ENCODE results near the gene NFIA.

The NFIA gene

GRCh38 chr1:61474963-61475362 is 392.6 kb downstream of the NFIA start:
- H3K18ac ChIP-seq (ENCODE audit: low read length): no peak overlapping the region
- no peak overlapping the region for H3K4me3 ChIP-seq (ENCODE audit: low read length in 2 of 2)
- H3K27ac ChIP-seq (replicated peaks; ENCODE audit: low read length): no peak overlapping the region
- H3K23ac ChIP-seq (ENCODE audit: low read depth, low read length, poor library complexity): no peak overlapping the region
- no peak overlapping the region for H4K91ac ChIP-seq (ENCODE audit: low read depth, low read length, poor library complexity)
- no peak overlapping the region for H2AK5ac ChIP-seq (ENCODE audit: low read depth, low read length)
- no peaks in the 10 kb centered on the region for H3K9me3 ChIP-seq (replicated peaks in 1 of 2; ENCODE audit: control insufficient read depth in 2 of 2, insufficient read depth in 1 of 2, low read depth in 1 of 2, low read length in 2 of 2)
- no peak overlapping the region for H3K4ac ChIP-seq (ENCODE audit: low read length)
- no peak overlapping the region for H2BK12ac ChIP-seq (ENCODE audit: low read length)
- H3K79me1 ChIP-seq (ENCODE audit: low read depth, low read length): no peaks in the 10 kb centered on the region
- DNase-seq (ENCODE audit: low spot score): no peak
- no peaks in the 10 kb centered on the region for H3K36me3 ChIP-seq (replicated peaks in 1 of 2; ENCODE audit: control insufficient read depth in 2 of 2, insufficient read depth in 2 of 2, low read length in 2 of 2)
- H3K27me3 ChIP-seq (ENCODE audit: control insufficient read depth in 3 of 3, insufficient read depth in 3 of 3, low read depth in 1 of 3, low read length in 3 of 3): no peaks in the 10 kb centered on the region
- peaks cover 0 to 2% of the 10 kb centered on the region in 2 donors for H3K4me1 ChIP-seq (ENCODE audit: control insufficient read depth in 2 of 2, insufficient read depth in 1 of 2, low read depth in 1 of 2, low read length in 2 of 2)
- H3K4me2 ChIP-seq (ENCODE audit: insufficient read depth, low read length, poor library complexity, severe bottlenecking): no peak overlapping the region
- no peak overlapping the region for H2AFZ ChIP-seq (ENCODE audit: low read length)
- no peak overlapping the region for H4K8ac ChIP-seq (ENCODE audit: low read depth, low read length)
- WGBS, 2 donors (ENCODE audit: extremely low coverage in 2 of 2, insufficient read length in 2 of 2, insufficient replicate concordance in 1 of 2): no CpG with 5 or more reads among the region's 3 CpGs
- H2BK5ac ChIP-seq (ENCODE audit: low read length): no peak overlapping the region
- H2BK120ac ChIP-seq (ENCODE audit: low read depth, low read length): no peak overlapping the region
- no peak overlapping the region for H3K14ac ChIP-seq (ENCODE audit: low read length)
- H3K9ac ChIP-seq (ENCODE audit: low read depth, low read length, poor library complexity): no peak overlapping the region
- no peak overlapping the region for H2BK15ac ChIP-seq (ENCODE audit: low read length)

- Histone ChIP-seq H3K36me3 (replicated peaks in 1 of 2; ENCODE audit: control insufficient read depth in 2 of 2, insufficient read depth in 2 of 2, low read length in 2 of 2) (no peaks in the 10 kb centered on the region), H4K8ac (ENCODE audit: low read depth, low read length) (no peak overlapping the region), H4K91ac (ENCODE audit: low read depth, low read length, poor library complexity) (no peak overlapping the region), H3K4ac (ENCODE audit: low read length) (no peak overlapping the region), H3K27me3 (ENCODE audit: control insufficient read depth in 3 of 3, insufficient read depth in 3 of 3, low read depth in 1 of 3, low read length in 3 of 3) (no peaks in the 10 kb centered on the region), H3K18ac (ENCODE audit: low read length) (no peak overlapping the region), H3K4me1 (ENCODE audit: control insufficient read depth in 2 of 2, insufficient read depth in 1 of 2, low read depth in 1 of 2, low read length in 2 of 2) (peaks cover 0 to 2% of the 10 kb centered on the region in 2 donors), H3K23ac (ENCODE audit: low read depth, low read length, poor library complexity) (no peak overlapping the region), H2AK5ac (ENCODE audit: low read depth, low read length) (no peak overlapping the region), H2BK120ac (ENCODE audit: low read depth, low read length) (no peak overlapping the region), H3K14ac (ENCODE audit: low read length) (no peak overlapping the region), H2BK12ac (ENCODE audit: low read length) (no peak overlapping the region), H2BK15ac (ENCODE audit: low read length) (no peak overlapping the region), H3K79me1 (ENCODE audit: low read depth, low read length) (no peaks in the 10 kb centered on the region), H3K9me3 (replicated peaks in 1 of 2; ENCODE audit: control insufficient read depth in 2 of 2, insufficient read depth in 1 of 2, low read depth in 1 of 2, low read length in 2 of 2) (no peaks in the 10 kb centered on the region), H3K4me2 (ENCODE audit: insufficient read depth, low read length, poor library complexity, severe bottlenecking) (no peak overlapping the region), H3K4me3 (ENCODE audit: low read length in 2 of 2) (no peak overlapping the region), H2BK5ac (ENCODE audit: low read length) (no peak overlapping the region), H3K27ac (replicated peaks; ENCODE audit: low read length) (no peak overlapping the region), H3K9ac (ENCODE audit: low read depth, low read length, poor library complexity) (no peak overlapping the region), H2AFZ (ENCODE audit: low read length) (no peak overlapping the region)
- no CpG with 5 or more reads among the region's 7 CpGs for WGBS, 2 donors (ENCODE audit: extremely low coverage in 2 of 2, insufficient read length in 2 of 2, insufficient replicate concordance in 1 of 2)
- DNase-seq (ENCODE audit: low spot score): no peak
These were observed 394.9 kb downstream of the NFIA start for GRCh38 chr1:61477301-61477700.

- H3K79me1 ChIP-seq (ENCODE audit: low read depth, low read length): no peaks in the 10 kb centered on the region
- no peak overlapping the region for H2BK12ac ChIP-seq (ENCODE audit: low read length)
- no peak for DNase-seq (ENCODE audit: low spot score)
- whole genome bisulfite sequencing, 2 donors (ENCODE audit: extremely low coverage in 2 of 2, insufficient read length in 2 of 2, insufficient replicate concordance in 1 of 2): no CpG with 5 or more reads among the region's 4 CpGs
- no peak overlapping the region for H2AK5ac ChIP-seq (ENCODE audit: low read depth, low read length)
- H3K9ac ChIP-seq (ENCODE audit: low read depth, low read length, poor library complexity): no peak overlapping the region
- no peak overlapping the region for H3K4me3 ChIP-seq (ENCODE audit: low read length in 2 of 2)
- H3K4ac ChIP-seq (ENCODE audit: low read length): no peak overlapping the region
- H2BK5ac ChIP-seq (ENCODE audit: low read length): no peak overlapping the region
- H3K4me1 ChIP-seq (ENCODE audit: control insufficient read depth in 2 of 2, insufficient read depth in 1 of 2, low read depth in 1 of 2, low read length in 2 of 2): peaks cover 0 to 2% of the 10 kb centered on the region in 2 donors
- H3K18ac ChIP-seq (ENCODE audit: low read length): no peak overlapping the region
- H3K23ac ChIP-seq (ENCODE audit: low read depth, low read length, poor library complexity): no peak overlapping the region
- no peak overlapping the region for H2BK15ac ChIP-seq (ENCODE audit: low read length)
- H4K8ac ChIP-seq (ENCODE audit: low read depth, low read length): no peak overlapping the region
- H3K4me2 ChIP-seq (ENCODE audit: insufficient read depth, low read length, poor library complexity, severe bottlenecking): no peak overlapping the region
- no peak overlapping the region for H3K14ac ChIP-seq (ENCODE audit: low read length)
- H2AFZ ChIP-seq (ENCODE audit: low read length): no peak overlapping the region
- H4K91ac ChIP-seq (ENCODE audit: low read depth, low read length, poor library complexity): no peak overlapping the region
- H2BK120ac ChIP-seq (ENCODE audit: low read depth, low read length): no peak overlapping the region
- H3K36me3 ChIP-seq (replicated peaks in 1 of 2; ENCODE audit: control insufficient read depth in 2 of 2, insufficient read depth in 2 of 2, low read length in 2 of 2): no peaks in the 10 kb centered on the region
- H3K9me3 ChIP-seq (replicated peaks in 1 of 2; ENCODE audit: control insufficient read depth in 2 of 2, insufficient read depth in 1 of 2, low read depth in 1 of 2, low read length in 2 of 2): no peaks in the 10 kb centered on the region
- no peak overlapping the region for H3K27ac ChIP-seq (replicated peaks; ENCODE audit: low read length)
- no peaks in the 10 kb centered on the region for H3K27me3 ChIP-seq (ENCODE audit: control insufficient read depth in 3 of 3, insufficient read depth in 3 of 3, low read depth in 1 of 3, low read length in 3 of 3)
These were observed 398.0 kb downstream of the NFIA start for GRCh38 chr1:61480273-61480935.

GRCh38 chr1:61481315-61481715 is 399.0 kb downstream of the NFIA start:
- Histone ChIP-seq H3K36me3 (replicated peaks in 1 of 2; ENCODE audit: control insufficient read depth in 2 of 2, insufficient read depth in 2 of 2, low read length in 2 of 2) (no peaks in the 10 kb centered on the region), H2BK12ac (ENCODE audit: low read length) (no peak overlapping the region), H4K91ac (ENCODE audit: low read depth, low read length, poor library complexity) (no peak overlapping the region), H3K4me3 (ENCODE audit: low read length in 2 of 2) (no peak overlapping the region), H3K9me3 (replicated peaks in 1 of 2; ENCODE audit: control insufficient read depth in 2 of 2, insufficient read depth in 1 of 2, low read depth in 1 of 2, low read length in 2 of 2) (no peaks in the 10 kb centered on the region), H3K4me2 (ENCODE audit: insufficient read depth, low read length, poor library complexity, severe bottlenecking) (no peak overlapping the region), H3K9ac (ENCODE audit: low read depth, low read length, poor library complexity) (no peak overlapping the region), H2AK5ac (ENCODE audit: low read depth, low read length) (no peak overlapping the region), H3K4me1 (ENCODE audit: control insufficient read depth in 2 of 2, insufficient read depth in 1 of 2, low read depth in 1 of 2, low read length in 2 of 2) (peaks cover 0 to 2% of the 10 kb centered on the region in 2 donors), H2AFZ (ENCODE audit: low read length) (no peak overlapping the region), H2BK5ac (ENCODE audit: low read length) (no peak overlapping the region), H2BK120ac (ENCODE audit: low read depth, low read length) (no peak overlapping the region), H3K27me3 (ENCODE audit: control insufficient read depth in 3 of 3, insufficient read depth in 3 of 3, low read depth in 1 of 3, low read length in 3 of 3) (no peaks in the 10 kb centered on the region), H2BK15ac (ENCODE audit: low read length) (no peak overlapping the region), H4K8ac (ENCODE audit: low read depth, low read length) (no peak overlapping the region), H3K27ac (replicated peaks; ENCODE audit: low read length) (no peak overlapping the region), H3K79me1 (ENCODE audit: low read depth, low read length) (no peaks in the 10 kb centered on the region), H3K4ac (ENCODE audit: low read length) (no peak overlapping the region), H3K23ac (ENCODE audit: low read depth, low read length, poor library complexity) (no peak overlapping the region), H3K14ac (ENCODE audit: low read length) (no peak overlapping the region), H3K18ac (ENCODE audit: low read length) (no peak overlapping the region)
- no peak for DNase-seq (ENCODE audit: low spot score)
- WGBS, 2 donors (ENCODE audit: extremely low coverage in 2 of 2, insufficient read length in 2 of 2, insufficient replicate concordance in 1 of 2): no CpG with 5 or more reads among the region's 3 CpGs
